Mammary epithelial cell (primary cell): Measurements from ENCODE around the gene NDST1.

Experiments
- EZH2 ChIP-seq: IDR thresholded peaks from 2 replicates; pipeline ENCODE4 v1.6.1; 2012; ENCODE audit warnings: low read length, inconsistent platforms, borderline replicate concordance
- TF ChIP-seq, protein P1 (sequence below), 2 donors: IDR thresholded peaks in 1 of 2; conservative IDR thresholded peaks in 1 of 2; 2 replicates each; pipeline ENCODE4 v1.5.1; 2011 to 2012; ENCODE audit warnings: inconsistent platforms in 2 of 2, low read length in 2 of 2, mild to moderate bottlenecking in 2 of 2, control low read depth in 1 of 2, low read depth in 1 of 2; ENCODE audit not compliant: insufficient read depth in 1 of 2; ENCODE audit errors: extremely low read depth in 1 of 2

DNA sequence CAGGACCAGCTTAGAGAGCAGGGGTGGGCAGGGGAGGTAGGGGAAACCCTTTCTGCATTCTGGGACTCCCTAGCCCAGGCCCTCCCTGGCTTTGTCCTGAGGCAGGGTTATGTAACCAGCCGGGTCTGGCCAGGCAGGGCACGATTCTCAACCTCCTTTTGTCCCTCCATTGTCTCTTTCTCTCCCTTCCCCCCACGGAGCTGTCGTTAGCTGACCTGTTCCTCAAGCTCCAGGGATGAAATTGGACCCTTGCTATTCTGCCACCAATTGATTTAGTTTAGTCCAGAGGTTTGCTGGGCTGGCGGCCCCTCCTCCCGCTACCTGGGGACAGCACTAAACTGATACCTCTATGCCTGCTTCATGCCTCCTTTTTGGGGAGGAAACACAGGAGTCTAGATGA, 9.4 kb upstream of the NDST1 start:
- TF ChIP-seq, protein P1, sequence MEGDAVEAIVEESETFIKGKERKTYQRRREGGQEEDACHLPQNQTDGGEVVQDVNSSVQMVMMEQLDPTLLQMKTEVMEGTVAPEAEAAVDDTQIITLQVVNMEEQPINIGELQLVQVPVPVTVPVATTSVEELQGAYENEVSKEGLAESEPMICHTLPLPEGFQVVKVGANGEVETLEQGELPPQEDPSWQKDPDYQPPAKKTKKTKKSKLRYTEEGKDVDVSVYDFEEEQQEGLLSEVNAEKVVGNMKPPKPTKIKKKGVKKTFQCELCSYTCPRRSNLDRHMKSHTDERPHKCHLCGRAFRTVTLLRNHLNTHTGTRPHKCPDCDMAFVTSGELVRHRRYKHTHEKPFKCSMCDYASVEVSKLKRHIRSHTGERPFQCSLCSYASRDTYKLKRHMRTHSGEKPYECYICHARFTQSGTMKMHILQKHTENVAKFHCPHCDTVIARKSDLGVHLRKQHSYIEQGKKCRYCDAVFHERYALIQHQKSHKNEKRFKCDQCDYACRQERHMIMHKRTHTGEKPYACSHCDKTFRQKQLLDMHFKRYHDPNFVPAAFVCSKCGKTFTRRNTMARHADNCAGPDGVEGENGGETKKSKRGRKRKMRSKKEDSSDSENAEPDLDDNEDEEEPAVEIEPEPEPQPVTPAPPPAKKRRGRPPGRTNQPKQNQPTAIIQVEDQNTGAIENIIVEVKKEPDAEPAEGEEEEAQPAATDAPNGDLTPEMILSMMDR (conservative IDR thresholded peaks at IDR 0.05 in 1 of 2, IDR thresholded peaks at IDR 0.05 in 1 of 2; ENCODE audit: extremely low read depth in 1 of 2, insufficient read depth in 1 of 2, low read depth in 1 of 2, low read length in 2 of 2) = no peak
- no peak for TF ChIP-seq EZH2
